Measurements from ENCODE around the gene LIMK2.

DNA sequence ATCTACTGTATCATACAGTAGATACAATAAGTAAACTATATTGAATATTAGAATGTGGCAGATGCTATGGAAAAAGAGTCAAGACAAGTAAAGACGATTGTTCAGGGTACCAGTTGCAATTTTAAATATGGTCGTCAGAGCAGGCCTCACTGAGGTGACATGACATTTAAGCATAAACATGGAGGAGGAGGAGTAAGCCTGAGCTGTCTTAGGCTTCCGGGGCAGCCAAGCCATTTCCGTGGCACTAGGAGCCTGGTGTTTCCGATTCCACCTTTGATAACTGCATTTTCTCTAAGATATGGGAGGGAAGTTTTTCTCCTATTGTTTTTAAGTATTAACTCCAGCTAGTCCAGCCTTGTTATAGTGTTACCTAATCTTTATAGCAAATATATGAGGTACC lies 65.6 kb downstream of the LIMK2 start:
- no peak for TF ChIP-seq POLR2A (IDR thresholded peaks at IDR 0.05; ENCODE audit: low read length)
- no peak for TF ChIP-seq GATA1 (IDR thresholded peaks at IDR 0.05; ENCODE audit: low read depth, low read length)
